Testis (tissue), 3 donors: Measurements from ENCODE around the gene SEC61B. TPM values are rescaled to one million over a fixed set of nuclear protein-coding genes. Genes with fewer than 3 reads are reported as not detected.

Experiments
- DNase-seq: peaks from one replicate; pipeline ENCODE4 v3.0.0-alpha.2; 2019
- H3K27ac ChIP-seq, 2 donors: fragments of 200-600 bp; sonication (generic); one replicate each; pipeline ENCODE4 v1.5.1; 2019
- H3K27me3 ChIP-seq: fragments of 200-600 bp; sonication (generic); one replicate; pipeline ENCODE4 v1.5.1; 2019
- H3K36me3 ChIP-seq: fragments of 200-600 bp; sonication (generic); one replicate; pipeline ENCODE4 v1.5.1; 2017; ENCODE audit warnings: low read depth; ENCODE audit errors: missing control alignments
- H3K4me1 ChIP-seq: fragments of 200-600 bp; sonication (generic); one replicate; pipeline ENCODE4 v1.5.1; 2019
- H3K4me3 ChIP-seq, 2 donors: fragments of 200-600 bp; sonication (generic); one replicate each; pipeline ENCODE4 v1.5.1; 2017 to 2019
- H3K9me3 ChIP-seq: fragments of 200-600 bp; sonication (generic); one replicate; pipeline ENCODE4 v1.5.1; 2017
- POLR2A ChIP-seq: fragments of 450-650 bp; IDR thresholded peaks from one replicate; pipeline ENCODE4 v1.6.1; 2017; ENCODE audit warnings: antibody characterized with exemption, mild to moderate bottlenecking, moderate library complexity
- WGBS, 2 donors: methylation state at CpG; one replicate each; pipeline ENCODE4 v1.1.5; 2018; 5-methylcytosine and 5-hydroxymethylcytosine counted together
- intact Hi-C: fragments of 100-400 bp; cut with DNase I; formaldehyde crosslinking; loops from one replicate; pipeline ENCODE4 v1.15.1; 2023; ENCODE audit warnings: low total_unique reads
- polyA plus RNA-seq: library from polyadenylated mRNA; stranded (reverse); fragments of 350-450 nt; fragmentation: Illumina TruSeq; extraction: RNeasy Lipid Tissue Mini Kit (QIAGEN cat#74804); gene quantifications from one replicate; pipeline ENCODE4 v1.2.3, GENCODE V29; 2014; ENCODE audit warnings: low read depth, low replicate concordance; ENCODE audit not compliant: insufficient read depth
- small RNA-seq, 2 donors: library from RNA; depleted of rRNA; stranded (forward); fragments of <200 nt; gene quantifications; one replicate each; pipeline ENCODE3, GENCODE V24; 2016
- total RNA-seq, 2 donors: library from RNA; depleted of rRNA; stranded (reverse); fragments of >200 nt; gene quantifications; one replicate each; pipeline ENCODE4 v1.2.3, GENCODE V29; 2016
- TF ChIP-seq, protein P1 (sequence below), 3 experiments: fragments of 450-650 bp in 2 of 3; fragments of 200-600 bp in 1 of 3; sonication (generic) in 1 of 3; IDR thresholded peaks; one replicate each; pipeline ENCODE4 v1.5.1; 2016 to 2019; ENCODE audit warnings: antibody characterized with exemption in 3 of 3, mild to moderate bottlenecking in 2 of 3, moderate library complexity in 1 of 3

Gene SEC61B
- total and polyA plus RNA-seq, 3 donors from 2014 or later = 78.3 to 145 (median 91.7) TPM

DNA sequence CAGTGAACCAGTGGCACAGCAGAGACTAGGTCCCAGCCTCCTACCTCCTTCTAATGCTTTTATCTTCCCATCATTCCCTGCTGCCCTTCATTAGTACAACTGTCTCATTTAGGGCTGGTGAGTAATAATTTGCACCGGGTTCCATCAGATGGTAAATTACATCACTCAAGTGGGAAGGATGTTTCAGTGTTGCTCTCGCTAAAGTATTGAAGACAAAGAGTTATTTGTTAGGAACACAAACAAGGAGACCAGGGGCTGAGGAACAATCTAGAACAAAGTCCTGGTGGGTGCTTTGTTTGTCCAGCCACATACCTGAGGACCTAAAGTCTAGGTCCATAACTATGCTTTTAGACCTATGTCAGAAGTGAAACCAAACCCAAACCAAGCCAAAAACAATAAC is 52.4 kb downstream of the SEC61B start:
- H3K36me3 ChIP-seq = no peaks in the 10 kb centered on the region
- DNase-seq = no peak
- 50 to 63% methylated on average over 2 of the region's 2 CpGs for WGBS, 2 donors
- no peak for TF ChIP-seq POLR2A
- TF ChIP-seq, protein P1, sequence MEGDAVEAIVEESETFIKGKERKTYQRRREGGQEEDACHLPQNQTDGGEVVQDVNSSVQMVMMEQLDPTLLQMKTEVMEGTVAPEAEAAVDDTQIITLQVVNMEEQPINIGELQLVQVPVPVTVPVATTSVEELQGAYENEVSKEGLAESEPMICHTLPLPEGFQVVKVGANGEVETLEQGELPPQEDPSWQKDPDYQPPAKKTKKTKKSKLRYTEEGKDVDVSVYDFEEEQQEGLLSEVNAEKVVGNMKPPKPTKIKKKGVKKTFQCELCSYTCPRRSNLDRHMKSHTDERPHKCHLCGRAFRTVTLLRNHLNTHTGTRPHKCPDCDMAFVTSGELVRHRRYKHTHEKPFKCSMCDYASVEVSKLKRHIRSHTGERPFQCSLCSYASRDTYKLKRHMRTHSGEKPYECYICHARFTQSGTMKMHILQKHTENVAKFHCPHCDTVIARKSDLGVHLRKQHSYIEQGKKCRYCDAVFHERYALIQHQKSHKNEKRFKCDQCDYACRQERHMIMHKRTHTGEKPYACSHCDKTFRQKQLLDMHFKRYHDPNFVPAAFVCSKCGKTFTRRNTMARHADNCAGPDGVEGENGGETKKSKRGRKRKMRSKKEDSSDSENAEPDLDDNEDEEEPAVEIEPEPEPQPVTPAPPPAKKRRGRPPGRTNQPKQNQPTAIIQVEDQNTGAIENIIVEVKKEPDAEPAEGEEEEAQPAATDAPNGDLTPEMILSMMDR (IDR thresholded peaks at IDR 0.05) = no peak
- no peaks in the 10 kb centered on the region for H3K4me1 ChIP-seq
- no peaks in the 10 kb centered on the region for H3K27me3 ChIP-seq
- H3K9me3 ChIP-seq = no peaks in the 10 kb centered on the region
- intact Hi-C loops = no loop called here
- no peak overlapping the region for H3K4me3 ChIP-seq
- no peak overlapping the region for H3K27ac ChIP-seq

Small RNA genes lying within 50 kb of the gene (small RNA-seq; reads per million reads assigned to genes)
- 0 reads per million in 2 donors for gene RN7SL794P

Other genes starting within 250 kb of the SEC61B start
- gene TGFBR1, start 117.2 kb upstream of the SEC61B start, total RNA-seq = 10 to 100 TPM; 20.9 to 28.7 TPM
- 30.8 TPM for gene TGFBR1, start 117.2 kb upstream of the SEC61B start, polyA plus RNA-seq
- gene ALG2, start 340 bp upstream of the SEC61B start, total RNA-seq = 10 to 100 TPM; 46.7 to 48.0 TPM
- 37.9 TPM for gene ALG2, start 340 bp upstream of the SEC61B start, polyA plus RNA-seq